Activated T-cell treated with anti-CD3 and anti-CD28 coated beads for 1 hour (primary cell): Measurements from ENCODE around the gene AAR2.

ENCODE experiments used
- DNase-seq: peaks from one replicate; pipeline ENCODE4 v3.0.0-alpha.2; 2020; ENCODE audit warnings: low read depth

Gene AAR2

GRCh38 chr20:36235892-36236785 lies at the start of gene AAR2:
TSS of gene AAR2 (plus strand) at chr20:36236478. CDS start at chr20:36239869, 3,391 bp downstream.
- peak; percentile 68 for DNase-seq

GRCh38 chr20:36193977-36194712 lies 42.1 kb upstream of the AAR2 start:
- no peak for DNase-seq

- no peak for DNase-seq
Measured at GRCh38 chr20:36196676-36197075, 39.6 kb upstream of the AAR2 start.

GRCh38 chr20:36197271-36197670 lies 39.0 kb upstream of the AAR2 start:
- no peak for DNase-seq

GRCh38 chr20:36199345-36200257 lies 36.7 kb upstream of the AAR2 start:
- peak; percentile 72 for DNase-seq

GRCh38 chr20:36200451-36200850 lies 35.8 kb upstream of the AAR2 start:
- no peak for DNase-seq

- DNase-seq: no peak
Measured at GRCh38 chr20:36201198-36201597, 35.1 kb upstream of the AAR2 start.

GRCh38 chr20:36202891-36203338 lies 33.4 kb upstream of the AAR2 start:
- peak; percentile 77 for DNase-seq

- no peak for DNase-seq
Measured at GRCh38 chr20:36203861-36204260, 32.4 kb upstream of the AAR2 start.

GRCh38 chr20:36205026-36205425 lies 31.3 kb upstream of the AAR2 start:
- DNase-seq: no peak

- no peak for DNase-seq
Measured at GRCh38 chr20:36206068-36206467, 30.2 kb upstream of the AAR2 start.

GRCh38 chr20:36206641-36207040 lies 29.6 kb upstream of the AAR2 start:
- no peak for DNase-seq

- no peak for DNase-seq
Measured at GRCh38 chr20:36207602-36208001, 28.7 kb upstream of the AAR2 start.

- DNase-seq: no peak
Measured at GRCh38 chr20:36208257-36208656, 28.0 kb upstream of the AAR2 start.

GRCh38 chr20:36210436-36211021 lies 25.7 kb upstream of the AAR2 start:
- no peak for DNase-seq

- DNase-seq: no peak
Measured at GRCh38 chr20:36213362-36213761, 22.9 kb upstream of the AAR2 start.

GRCh38 chr20:36214684-36215256 lies 21.5 kb upstream of the AAR2 start:
- DNase-seq: no peak

GRCh38 chr20:36215778-36216177 lies 20.5 kb upstream of the AAR2 start:
- DNase-seq: no peak

- no peak for DNase-seq
Measured at GRCh38 chr20:36216314-36217025, 19.8 kb upstream of the AAR2 start.

- DNase-seq: no peak
Measured at GRCh38 chr20:36217226-36217625, 19.1 kb upstream of the AAR2 start.
